NCI-H226 (cell line): ENCODE data around the gene COL26A1.
"Not testable (repeated sequence)": the region's sequence is repeated elsewhere in the genome, so short reads cannot be mapped to it uniquely, and the experiment has no call there.

Experiments
- DNase-seq: peaks from one replicate; pipeline ENCODE4 v3.0.0-alpha.2; 2015

Gene COL26A1

GRCh38 chr7:101453617-101454016 lies 90.9 kb downstream of the COL26A1 start:
- no peak for DNase-seq

DNA sequence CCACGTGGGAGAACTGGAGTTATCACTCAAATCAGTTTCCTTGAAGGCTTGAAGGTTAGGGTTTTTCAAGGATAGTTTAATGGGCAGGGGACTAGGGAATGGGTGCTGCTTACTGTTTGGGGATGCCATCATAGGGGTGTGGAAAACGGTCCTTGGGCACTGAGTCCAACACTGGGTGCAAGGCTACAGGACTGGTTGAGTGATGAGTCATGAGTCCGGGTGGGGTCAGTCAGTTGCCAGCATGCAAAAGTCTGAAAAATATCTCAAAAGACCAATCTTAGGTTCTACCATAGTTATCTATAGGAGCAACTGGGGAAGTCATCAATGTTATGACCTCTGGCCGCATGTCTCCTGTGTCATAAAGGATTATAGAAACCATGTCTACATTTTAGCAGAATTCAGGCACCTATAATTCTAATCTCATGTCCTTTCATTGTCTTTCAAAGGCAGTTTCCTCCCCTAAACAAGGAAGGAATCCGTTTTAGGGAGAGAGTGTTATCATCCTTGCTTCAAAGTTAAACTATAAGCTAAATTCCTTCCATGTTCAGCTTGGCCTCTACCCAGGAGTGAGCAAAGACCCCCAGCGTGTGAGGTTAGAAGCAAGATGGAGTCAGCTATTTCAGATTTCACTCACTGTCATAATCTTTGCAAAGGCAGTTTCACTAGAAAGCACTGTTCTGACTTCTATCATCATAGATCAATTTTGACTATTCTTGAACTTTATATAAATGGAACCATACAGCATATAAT lies 94.5 kb downstream of the COL26A1 start:
- no peak for DNase-seq

DNA sequence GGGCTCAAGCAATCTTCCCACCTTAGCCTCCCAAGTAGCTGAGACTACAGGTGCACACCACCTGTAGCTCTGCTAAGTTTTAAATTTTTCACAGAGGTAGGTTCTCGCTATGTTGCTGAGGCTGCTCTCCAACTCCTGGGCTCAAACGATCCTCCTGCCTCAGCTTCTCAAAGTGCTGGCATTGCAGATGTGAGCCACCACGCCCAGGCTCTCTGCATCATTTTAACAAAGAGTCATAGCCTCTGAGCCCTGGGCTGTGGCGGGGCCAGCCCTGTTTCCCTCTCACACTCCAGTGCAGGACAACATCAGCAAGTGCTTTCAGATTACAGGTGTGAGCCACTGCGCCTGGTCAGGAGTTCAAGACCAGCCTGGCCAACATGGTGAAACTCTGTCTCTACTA lies 102.5 kb downstream of the COL26A1 start:
- DNase-seq: no peak

GRCh38 chr7:101465576-101466196 lies 103.0 kb downstream of the COL26A1 start:
- DNase-seq: no peak

DNA sequence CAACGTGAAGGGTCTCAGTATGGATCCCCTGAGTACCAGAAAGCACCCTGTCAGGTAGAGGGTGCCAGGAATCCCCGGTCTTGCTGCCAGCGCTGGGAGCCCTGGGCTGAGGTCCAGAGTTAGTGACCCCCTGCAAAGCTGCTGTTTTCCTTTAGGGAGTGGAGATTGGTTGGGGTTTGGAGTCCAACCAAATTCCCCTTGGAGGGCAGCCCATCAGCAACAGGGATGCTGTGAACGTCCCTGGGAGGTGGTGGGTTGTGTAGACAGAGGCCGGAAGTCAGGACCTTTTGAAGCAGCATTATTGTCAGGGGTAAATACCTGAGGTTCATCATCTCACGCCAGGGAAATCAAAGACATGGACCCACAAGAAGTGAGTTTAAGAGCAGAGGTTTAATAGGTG lies 104.2 kb downstream of the COL26A1 start:
- peak; percentile 27 for DNase-seq

DNA sequence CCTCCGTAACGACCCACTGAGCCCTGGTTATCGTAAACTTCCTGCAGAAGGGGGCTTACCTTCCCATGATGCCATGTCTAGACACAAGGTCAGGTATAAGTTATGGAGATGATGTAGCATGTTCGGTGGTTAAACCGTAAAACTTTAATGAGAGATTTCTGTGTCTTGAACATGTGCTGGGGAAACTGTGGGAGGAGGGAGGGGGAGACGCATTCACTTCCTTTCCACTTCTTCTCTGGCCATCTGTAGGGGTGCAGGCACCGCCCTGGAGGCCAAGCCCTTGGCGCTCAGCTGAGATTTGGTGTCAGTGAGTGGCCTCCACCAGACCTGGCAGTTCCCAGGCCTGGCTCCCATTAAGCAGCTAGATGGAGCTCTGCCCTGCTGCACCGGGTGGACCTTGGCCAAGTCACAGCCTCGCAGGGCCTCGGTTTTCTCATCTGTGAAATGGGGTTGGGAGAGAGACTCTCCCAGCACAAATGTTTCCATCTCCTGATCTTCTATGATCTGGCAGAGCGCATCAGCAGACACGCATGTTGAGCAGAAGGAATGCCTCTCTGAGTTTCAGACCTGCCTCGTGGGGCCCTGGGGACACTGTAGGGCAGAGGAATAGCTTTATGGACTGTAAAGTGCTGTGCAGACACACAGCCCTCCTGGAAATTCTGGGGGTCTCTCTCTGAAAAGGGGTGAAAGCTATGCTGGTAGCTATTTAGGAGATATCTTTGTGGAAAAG lies 106.0 kb downstream of the COL26A1 start:
- DNase-seq: no peak

GRCh38 chr7:101470668-101471487 lies 108.2 kb downstream of the COL26A1 start:
- no peak for DNase-seq

DNA sequence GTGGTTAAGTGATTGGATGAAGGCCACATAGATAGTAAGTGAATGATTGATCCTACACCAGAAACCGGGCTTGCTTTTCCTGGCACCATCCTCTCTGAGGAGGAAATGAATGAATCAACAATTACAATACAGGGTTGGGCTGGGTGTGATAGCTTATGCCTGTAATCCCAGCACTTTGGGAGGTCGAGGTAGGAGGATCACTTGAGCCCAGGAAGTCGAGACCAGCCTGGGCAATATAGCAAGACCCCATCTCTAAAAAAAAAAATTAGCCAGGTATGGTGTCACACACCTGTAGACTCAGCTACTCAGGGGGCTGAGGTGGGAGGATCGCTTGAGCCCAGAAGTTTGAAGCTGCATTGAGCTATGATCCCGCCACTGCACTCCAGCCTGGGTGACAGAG lies 111.5 kb downstream of the COL26A1 start:
- DNase-seq: no peak

DNA sequence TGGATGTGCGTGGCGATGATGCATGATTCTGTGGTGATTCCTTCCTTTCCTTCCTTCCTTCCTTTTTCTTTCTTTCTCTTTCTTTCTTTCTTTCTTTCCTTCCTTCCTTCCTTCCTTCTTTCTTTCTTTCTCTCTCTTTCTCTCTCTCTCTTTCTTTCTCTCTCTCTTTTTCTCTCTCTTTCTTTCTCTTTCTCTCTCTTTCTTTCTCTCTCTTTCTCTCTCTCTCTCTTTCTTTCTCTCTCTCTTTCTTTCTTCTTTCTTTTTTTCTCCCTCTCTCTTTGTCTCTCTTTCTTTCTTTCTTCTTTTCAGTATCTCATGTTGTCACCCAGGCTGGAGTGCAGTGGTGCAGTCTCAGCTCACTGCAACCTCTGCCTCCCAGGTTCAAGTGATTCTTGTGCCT lies 113.0 kb downstream of the COL26A1 start:
- DNase-seq: not testable (repeated sequence)

DNA sequence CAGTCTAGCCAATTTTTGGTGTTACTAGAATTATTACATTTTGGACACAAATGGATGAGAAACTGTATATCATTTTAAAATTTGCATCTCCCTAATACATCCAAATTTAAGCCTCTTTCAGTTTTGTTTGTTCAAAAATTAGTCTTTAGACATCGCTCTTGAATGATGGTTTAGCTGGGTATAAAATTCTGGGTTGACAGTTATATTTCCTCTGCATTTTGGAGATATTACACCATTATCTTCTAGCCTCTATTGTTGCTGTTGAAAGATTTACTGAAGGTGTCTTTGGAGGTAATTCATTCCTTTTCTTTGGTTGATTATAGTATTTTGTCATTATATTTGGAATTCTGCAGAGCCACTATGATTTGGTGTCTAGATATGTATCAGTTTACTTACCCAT lies 116.5 kb downstream of the COL26A1 start:
- no peak for DNase-seq

DNA sequence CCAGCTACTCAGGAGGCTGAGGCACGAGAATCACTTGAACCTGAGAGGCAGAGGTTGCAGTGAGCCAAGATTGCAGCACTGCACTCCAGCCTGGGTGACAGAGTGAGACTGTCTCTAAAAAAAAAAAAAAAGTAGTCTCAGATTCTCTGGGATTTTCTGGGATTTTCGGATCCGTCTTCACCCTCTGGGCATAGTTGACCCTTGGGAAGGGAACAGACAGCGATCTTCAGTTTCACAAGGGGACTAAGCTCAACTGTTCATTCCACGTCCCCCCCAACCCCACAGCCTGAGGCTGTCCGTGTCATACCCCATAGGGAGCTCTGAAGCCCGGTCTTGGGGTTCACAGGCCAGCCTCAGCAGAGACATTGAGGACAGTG lies 123.4 kb downstream of the COL26A1 start:
- not testable (repeated sequence) for DNase-seq

DNA sequence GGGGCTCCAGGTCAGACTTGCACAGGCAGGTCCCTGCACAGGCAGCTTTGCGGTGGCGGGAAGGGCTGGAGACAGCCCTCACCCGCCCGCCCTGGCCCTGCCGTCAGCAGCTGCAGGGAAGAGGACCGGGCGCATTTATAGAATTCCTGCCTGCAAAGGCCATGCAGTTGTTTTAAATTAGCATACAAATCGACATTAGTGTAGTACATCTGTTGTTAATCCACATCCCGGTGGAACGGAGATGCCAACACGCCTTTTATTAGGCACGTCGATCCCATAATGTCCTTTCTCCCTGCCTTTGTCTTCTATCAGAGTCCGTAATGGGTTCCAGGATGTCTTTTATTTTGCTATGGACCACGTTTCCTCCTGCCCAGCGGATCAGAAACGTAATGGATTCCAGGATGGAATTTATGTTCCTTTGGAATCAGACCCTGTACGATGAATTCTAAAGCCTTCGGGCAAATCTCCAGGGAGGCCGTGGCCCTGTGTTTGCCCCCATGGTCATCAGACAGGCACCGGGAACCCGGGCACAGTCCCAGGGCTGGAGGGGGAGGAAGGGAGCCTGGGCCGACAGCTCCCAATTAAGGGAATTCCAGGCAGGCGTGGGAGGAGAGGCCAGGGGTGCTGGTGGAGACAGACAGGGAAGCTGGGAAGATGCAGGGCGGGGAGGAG lies 123.9 kb downstream of the COL26A1 start:
- peak; percentile 28 for DNase-seq

- DNase-seq: no peak
These were observed 124.4 kb downstream of the COL26A1 start for GRCh38 chr7:101487105-101487458.

GRCh38 chr7:101487753-101488152 lies 125.1 kb downstream of the COL26A1 start:
- no peak for DNase-seq

GRCh38 chr7:101488826-101489572 lies 126.3 kb downstream of the COL26A1 start:
- DNase-seq: no peak

DNA sequence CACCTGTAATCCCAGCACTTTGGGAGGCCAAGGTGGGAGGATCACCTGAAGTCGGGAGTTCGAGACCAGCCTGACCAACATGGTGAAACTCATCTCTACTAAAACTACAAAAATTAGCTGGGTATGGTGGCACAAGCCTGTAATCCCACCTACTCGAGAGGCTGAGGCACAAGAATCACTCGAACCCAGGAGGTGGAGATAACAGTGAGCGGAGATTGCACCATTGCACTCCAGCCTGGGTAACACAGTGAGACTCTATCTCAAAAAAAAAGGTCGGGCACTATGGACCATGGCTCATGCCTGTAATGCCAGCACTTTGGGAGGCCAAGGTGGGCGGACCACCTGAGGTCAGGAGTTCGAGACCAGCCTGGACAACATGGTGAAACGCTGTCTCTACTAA lies 127.8 kb downstream of the COL26A1 start:
- DNase-seq: not testable (repeated sequence)

GRCh38 chr7:101491442-101491841 lies 128.8 kb downstream of the COL26A1 start:
- DNase-seq: not testable (repeated sequence)

DNA sequence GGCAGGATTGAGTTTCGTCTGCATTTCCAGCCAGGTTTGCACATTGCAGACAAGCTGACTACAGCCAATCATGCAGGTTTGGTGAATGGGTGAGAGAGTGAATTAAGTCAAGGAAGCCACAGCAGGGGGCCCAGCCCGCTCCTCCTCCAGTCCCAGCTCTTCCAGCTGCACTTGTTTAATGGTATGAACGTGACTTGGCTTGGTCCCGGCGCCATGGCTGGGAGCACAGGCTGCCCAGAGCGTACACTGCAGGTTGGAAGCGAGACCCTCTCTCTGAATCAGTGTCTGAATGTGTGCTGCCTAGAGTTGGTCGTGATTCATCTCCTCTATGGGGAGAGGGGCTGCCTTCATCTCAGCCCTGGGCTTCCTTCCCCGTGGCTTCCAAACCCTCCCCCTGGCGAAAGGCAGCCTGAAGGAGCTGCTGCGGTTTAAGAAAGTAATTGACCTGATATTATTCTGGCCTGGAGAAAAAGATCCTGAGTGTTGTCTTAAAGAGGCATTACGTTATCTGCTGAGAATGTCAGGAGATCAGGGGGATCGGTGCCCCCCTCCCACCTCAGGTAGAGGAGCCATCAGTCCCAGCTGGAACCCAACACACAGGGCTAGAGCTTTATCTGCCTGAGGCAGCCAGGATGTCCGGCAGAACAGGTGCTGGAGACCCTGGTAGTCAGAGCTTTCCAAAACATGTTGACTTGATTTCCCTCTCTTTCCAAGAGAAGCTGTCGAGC lies 132.1 kb downstream of the COL26A1 start:
- no peak for DNase-seq

DNA sequence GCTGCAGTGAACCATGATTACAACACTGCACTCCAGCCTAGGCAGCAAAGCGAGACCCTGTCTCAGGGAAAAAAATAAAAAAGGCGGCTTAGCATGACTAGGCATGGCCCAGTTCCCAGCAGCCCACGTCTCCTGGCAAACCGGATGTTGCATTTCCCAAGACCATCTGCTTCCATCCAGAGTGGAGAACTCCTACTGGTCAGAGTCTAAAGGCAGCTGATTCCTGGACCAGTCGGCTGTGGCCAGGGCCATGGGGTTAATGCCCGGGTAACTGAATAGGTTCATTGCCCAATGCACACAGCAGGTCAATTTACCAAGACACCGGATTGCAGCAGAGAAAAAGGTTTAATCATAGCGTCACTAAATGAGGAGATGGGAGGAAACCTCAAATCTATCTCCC lies 133.3 kb downstream of the COL26A1 start:
- no peak for DNase-seq

DNA sequence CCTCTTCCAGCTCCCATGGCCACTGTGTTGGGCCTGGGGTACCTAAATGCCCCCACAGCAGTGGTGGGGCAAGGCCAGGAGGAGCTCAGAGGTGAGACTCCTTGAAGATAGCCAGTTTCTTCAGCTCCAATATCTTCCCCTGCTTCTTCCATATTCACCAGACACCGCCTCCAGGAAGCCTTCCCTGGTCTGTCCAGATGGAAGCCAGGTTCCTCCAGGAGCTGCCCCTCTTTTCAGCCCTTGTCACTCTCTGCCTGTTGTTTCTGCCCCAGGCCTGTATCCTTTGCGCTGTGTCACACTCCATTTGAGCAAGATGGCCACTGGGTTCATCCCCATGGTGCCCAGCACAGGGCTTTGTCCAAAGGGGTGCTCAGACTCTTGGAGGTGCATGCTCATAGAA lies 138.7 kb downstream of the COL26A1 start:
- no peak for DNase-seq

DNA sequence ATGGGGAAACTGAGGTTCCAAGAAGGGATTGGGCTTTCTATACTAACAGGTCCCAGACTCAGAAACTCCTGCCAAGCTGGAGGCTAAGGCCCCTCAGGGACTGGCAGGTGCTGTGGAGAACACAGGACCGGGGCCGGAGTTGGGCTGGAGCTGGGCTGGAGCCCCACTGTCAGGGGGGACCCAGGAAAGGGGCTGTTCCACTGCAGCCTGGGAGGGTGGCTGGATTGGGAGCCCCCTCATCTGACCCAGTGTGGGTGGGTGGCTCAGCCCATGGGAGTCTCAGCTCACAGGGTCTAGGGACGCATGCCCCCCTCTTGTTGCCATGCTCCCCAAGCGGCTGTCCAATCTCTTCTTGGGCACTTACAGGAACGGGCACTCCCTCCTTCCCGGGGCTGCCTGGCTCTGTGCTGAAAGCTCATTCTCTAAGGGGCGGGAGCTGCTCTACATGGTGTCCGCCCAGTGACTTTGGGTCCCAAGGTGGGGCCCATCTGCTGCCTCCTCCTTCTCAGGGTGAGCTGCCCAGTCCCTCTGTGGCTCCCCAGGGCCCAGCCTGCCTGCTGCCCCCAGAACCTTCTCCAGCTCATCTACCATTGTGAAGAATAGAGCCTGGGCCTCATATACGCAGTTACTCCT lies 139.9 kb downstream of the COL26A1 start:
- no peak for DNase-seq
